NOMO-1 treated with dmso at 0.1 percent for 144 hours (cell line): ENCODE results near the gene RAB8A.
"Not testable (repeated sequence)": the region's sequence is repeated elsewhere in the genome, so short reads cannot be mapped to it uniquely, and the experiment has no call there.

Source experiments
- DNase-seq: peaks from one replicate; lab custom pipeline; 2025; ENCODE audit not compliant: unreplicated experiment; lab: John Stamatoyannopoulos, UW

The RAB8A gene

DNA sequence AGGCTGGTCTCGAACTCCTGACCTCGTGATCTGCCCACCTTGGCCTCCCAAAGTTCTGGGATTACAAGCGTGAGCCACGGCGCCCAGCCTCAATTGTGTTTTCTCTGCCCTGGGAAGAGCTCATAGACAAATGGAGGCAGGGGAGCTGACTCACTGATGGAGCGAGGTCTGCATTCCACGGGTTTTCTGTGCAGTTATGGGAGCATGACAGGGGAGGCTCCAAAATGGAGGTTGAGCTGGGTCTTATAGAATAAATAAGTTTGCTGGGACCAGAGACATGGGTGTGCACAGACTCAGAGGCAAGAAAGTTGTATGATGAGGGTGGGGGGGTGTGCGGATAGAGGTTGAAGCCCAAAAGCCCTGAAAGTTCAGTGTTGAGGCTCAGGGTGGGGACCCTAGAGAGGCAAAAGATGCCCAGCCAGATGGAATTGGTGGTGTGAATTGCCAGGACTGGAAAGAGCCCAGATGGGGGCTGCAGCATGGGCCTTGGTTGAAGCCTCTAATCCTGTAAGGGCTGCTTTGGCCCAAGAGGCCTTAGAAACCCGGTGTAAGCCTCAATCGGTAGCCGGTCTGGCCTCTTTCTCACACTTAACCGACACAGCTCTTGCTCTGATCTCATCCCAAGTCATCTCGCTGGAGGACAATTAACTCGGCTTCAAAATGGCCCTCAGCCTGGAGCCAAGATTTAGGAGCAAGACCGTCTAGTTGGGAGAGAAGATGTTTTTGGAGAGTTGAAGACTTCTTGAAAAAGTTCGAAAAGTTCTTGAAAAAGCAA is 33.5 kb upstream of the RAB8A start:
- no peak for DNase-seq

GRCh38 chr19:16078759-16079707 is 32.7 kb upstream of the RAB8A start:
- DNase-seq = peak; percentile 92

GRCh38 chr19:16084067-16084685 is 27.5 kb upstream of the RAB8A start:
- DNase-seq = no peak

DNA sequence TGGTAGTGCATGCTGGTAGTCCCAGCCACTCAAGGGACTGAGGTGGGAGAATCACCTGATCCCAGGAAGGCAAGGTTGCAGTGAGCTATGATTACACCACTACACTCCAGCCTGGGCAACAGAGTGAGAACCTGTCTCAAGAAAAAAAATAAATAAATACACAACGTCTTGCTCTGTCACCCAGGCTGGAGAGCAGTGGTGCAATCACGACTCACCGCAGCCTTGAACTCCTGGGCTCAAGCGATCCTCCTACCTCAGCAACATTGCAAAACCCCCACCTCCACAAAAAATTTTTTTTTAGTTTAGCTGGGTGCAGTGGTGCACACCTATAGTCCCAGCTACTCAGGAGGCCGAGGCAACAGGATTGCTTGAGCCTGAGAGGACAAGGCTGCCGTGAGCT is 26.6 kb upstream of the RAB8A start:
- no peak for DNase-seq

DNA sequence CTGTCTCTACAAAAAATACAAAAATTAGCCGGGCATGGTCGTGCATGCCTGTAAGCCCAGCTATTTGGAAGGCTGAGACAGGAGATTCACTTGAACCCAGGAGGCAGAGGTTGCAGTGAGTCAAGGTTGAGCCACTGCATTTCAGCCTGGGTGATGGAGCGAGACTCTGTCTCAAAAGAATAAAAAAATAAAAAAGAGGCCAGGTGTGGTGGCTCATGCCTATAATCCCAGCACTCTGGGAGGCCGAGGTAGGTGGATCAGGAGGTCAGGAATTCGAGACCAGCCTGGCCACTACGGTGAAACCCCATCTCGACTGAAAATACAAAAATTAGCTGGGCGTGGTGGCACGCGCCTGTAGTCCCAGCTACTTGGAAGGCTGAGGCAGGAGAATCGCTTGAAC is 24.3 kb upstream of the RAB8A start:
- not testable (repeated sequence) for DNase-seq

DNA sequence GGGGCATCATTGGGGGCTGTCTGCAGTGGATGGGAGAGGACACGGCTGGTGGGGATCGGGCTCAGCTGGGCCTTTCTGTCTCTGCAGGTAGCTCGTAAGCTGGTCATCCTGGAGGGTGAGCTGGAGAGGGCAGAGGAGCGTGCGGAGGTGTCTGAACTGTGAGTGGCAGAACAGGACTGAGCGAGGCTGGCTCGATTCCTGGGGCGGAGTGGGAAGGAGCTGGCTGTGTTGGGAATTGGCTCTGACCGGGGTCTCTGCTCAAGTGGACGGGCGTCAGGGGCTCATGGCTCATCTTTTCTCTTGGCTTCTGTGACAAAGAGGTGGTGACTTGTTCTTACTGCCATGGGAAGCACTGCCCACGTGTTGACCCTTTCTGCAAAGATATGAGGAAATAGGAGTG is 23.7 kb upstream of the RAB8A start:
- no peak for DNase-seq

DNA sequence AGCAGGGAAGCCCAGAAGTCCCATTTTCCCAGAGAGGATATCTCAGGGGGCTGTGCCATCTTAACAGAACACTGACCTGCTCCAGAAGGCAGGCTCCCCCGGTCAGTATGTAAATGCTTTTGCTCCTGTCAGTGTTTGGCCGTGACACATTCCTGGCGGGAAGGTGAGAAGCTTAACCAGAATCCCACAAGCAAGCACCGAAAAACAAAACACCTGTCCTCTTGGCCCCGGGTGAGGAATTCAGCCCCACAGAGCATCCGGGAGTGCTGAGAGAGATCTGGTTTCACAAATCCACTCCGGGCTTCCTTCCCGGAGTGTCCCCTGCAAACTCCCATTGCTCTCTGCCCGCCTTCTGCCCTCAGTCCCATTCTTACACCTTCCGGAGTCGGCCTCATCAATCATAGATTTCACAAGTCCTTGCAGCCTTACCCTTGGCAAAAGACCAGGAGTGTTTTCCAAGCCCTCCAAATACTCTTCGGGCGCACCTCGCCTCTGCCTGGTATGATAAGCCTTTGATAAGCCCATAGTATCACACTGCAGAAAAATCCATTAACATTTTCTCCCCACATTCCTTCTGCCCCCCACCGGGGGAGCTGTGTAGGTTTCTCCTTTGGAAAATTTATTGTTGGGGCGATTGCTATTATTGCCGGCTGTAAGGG is 23.2 kb upstream of the RAB8A start:
- DNase-seq = no peak

DNA sequence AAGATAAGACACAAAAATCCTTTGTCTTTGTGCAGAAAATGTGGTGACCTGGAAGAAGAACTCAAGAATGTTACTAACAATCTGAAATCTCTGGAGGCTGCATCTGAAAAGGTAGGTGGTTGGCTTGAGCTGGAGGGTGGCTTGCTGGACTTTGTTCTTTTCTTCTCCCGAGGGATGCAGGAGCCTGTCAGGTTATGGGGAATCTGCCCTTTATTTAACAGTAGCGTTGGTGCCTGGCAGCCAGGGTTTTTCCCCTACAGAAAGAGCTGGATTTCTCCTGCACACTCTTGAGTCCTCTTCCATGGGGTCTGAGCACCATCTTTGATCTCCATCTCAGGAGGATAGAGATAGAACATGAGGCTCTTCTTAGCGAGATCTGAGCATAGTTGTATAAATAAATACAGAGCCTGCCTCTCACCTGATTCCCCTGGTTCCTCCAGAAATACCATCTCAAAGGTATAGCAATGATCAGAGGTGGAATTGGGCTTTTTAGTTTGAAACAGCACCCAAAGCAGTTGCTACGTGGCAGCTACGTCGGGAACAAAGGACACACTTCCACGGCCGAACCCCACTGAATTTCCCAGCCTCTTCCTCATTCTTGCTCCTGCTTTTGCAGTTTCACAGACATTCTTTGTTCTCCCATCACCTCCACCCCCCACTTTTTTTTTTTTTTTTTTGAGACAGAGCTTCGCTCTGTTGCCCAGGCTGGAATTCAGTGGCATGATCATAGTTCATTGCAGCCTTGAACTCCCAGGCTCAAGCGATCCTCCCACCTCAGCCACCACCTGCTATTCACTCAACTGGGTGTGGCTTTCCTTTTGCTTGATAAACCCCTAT is 22.5 kb upstream of the RAB8A start:
- DNase-seq = no peak

DNA sequence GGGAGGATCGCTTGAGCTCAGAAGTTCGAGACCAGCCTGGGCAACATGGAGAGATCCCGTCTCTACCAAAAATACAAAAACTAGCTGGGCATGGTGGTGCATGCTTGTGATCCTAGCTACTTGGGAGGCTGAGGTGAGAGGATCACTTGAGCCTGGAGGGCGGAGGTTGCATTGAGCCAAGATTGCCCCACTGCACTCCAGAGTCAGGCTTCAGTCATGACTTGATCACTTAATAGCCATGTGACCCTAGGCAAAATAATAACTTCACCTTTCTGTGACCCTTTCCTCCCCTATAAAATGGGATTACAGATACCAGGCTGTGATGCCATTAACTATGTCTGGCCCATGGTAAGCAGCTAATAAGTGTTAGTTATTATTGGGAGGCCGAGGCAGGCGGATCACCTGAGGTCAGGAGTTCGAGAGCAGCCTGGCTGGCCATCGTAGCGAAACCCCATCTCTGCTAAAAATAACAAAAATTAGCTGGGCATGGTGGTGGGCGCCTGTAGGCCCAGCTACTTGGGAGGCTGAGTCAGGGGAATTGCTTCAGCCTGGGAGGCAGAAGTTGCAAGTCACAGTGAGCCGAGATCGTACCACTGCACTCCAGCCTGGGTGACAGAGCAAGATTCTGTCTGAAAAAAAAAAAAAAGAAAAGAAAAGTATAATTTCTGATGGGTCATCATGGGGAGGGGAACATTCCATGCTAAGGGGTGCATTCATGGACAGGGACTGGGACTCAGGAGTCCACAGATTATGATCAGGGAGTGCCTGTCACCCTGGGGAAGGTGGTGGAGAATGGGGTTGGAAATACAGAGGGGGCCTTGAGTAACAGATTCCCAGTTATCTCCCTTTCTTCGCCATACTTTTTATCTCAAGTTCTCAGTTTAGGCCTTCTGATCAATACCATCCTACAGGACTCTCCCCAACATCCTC is 19.9 kb upstream of the RAB8A start:
- no peak for DNase-seq

- DNase-seq = no peak
Observed at GRCh38 chr19:16094360-16095070, 17.2 kb upstream of the RAB8A start.

DNA sequence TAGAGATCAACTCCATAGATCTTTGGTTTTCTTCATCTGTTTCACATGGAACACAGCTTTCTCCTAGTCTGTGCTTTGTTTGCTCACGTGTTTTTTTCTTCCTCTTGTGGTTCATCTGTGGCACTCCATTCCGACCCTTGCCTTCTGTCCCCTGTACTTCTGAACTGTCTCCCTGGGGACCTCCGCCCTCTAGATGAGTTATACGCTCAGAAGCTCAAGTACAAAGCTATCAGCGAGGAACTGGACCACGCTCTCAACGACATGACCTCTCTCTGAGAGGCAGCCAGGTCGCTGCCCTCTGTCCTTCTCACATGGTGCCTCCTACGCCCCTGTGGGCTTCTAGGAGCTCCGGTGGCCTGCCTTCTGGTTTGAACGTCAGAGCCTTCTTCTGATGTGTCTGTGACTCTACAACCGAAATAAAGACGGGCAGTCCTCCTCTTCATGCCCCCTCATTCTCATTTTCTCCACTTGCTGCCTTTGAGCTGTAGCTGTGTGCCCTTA is 16.6 kb upstream of the RAB8A start:
- DNase-seq = no peak

DNA sequence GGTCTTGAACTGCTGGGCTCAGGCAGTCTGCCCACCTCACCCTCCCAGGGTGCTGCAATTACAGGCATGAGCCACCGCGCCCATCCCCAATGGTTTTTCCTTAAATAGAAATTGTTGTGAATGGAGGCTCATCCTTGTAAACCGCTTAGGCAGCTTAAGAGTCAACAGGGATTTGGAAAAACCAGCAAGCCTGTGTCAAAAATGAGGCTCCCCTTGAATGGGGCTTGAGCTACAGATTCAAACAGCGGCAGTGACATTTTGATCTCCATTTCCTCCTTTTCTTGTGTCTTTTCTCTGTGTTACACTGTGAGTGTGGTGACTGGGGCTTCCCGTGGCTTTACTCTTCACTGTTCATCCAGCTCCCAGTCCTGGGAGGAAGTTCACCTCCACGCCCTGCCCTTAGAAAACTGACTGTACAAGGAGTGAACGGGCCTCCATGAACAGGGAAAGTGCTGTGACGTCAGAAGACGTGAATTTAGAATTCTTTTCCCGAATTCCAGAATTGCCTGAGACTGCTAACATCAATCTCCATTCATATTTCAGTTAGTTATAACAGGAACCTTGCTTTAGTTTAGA is 15.3 kb upstream of the RAB8A start:
- no peak for DNase-seq

DNA sequence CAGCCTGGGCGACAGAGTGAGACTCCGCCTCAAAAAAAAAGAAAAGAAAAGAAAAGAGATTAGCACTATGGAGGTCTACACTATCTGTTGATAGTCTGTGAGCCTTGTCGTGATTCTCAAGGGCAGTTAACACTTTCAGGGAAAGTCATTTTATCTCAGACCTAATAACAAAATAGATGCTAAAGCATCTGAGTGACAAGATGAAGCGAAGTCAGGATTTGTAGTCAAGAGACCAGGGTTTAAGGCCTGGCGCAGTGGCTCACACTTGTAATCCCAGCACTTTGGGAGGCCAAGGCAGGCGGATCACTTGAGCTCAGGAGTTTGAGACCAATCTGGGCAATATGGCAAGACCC is 13.3 kb upstream of the RAB8A start:
- no peak for DNase-seq

GRCh38 chr19:16098821-16099220 is 12.9 kb upstream of the RAB8A start:
- DNase-seq = no peak

GRCh38 chr19:16099314-16099965 is 12.2 kb upstream of the RAB8A start:
- not testable (repeated sequence) for DNase-seq

DNA sequence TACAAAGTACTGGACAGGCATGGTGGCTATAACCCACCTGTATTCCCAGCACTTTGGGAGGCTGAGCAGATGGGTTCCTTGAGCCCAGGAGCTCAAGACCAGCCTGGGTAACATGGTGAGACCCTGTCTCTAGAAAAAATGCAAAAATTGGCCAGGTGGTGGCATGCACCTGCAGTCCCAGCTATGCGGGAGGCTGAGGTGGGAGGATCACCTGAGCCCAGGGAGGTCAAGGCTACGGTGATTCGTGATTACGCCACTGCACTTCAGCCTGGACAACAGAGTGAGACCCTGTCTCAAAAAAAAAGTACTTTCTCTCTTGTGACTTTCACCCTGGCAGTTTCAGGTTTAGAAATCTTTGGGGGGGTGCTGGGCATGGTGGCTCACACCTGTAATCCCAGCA is 11.2 kb upstream of the RAB8A start:
- DNase-seq = no peak

DNA sequence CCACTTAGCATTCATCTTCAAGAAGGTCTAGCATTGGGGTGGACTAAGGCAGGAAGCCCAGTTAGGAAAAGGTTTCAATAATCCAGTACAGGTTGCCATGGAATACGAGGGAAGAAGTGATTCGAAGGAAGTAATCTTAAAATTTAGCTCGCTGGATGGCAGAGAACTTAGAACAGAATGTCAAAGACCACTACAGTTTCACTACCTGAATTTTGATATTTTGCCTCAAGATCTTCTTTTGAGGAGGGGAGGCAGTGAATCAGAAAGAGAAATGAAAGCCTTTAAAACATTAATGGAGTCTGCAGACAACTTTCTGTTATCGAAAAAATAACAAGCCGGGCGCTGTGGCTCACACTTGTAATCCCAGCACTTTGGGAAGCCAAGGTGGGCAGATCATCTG is 7.0 kb upstream of the RAB8A start:
- DNase-seq = peak; percentile 41

GRCh38 chr19:16106121-16106520 is 5.6 kb upstream of the RAB8A start:
- peak; percentile 26 for DNase-seq
